Stimulated activated CD4-positive, alpha-beta T cell treated with anti-CD3 and anti-CD28 coated beads, Interleukin-15, amount 100 ng/mL, for 1 hour (primary cell): ENCODE results near the gene AKAP13.
A peak's percentile ranks its signal among the peaks of the same experiment; 100 is the strongest.
"Not testable (repeated sequence)": the region's sequence is repeated elsewhere in the genome, so short reads cannot be mapped to it uniquely, and the experiment has no call there.

Source experiments
- DNase-seq, 2 donors: peaks; one replicate each; pipeline ENCODE4 v3.0.0-alpha.2; 2020; ENCODE audit warnings: low read depth in 1 of 2, low spot score in 1 of 2

Gene AKAP13

DNA sequence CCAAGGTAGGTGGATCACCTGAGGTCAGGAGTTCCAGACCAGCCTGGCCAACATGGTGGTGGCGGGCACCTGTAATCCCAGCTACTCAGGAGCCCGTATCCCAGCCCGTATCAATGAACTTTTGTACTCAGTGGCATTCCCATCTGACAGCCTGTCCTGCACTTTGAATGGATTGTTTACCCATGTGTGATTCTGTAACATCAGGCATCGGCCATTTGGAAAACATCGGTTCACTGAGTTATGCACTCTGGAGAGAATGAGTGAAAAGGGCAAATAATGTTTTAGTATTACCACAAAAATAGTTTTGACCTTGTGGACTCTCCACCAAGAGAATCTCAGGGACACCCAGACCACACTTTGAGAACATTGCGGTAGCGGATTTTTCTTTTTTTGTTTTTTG lies 400.7 kb downstream of the AKAP13 start:
- no peak for DNase-seq

GRCh38 chr15:85782064-85782463 lies 401.7 kb downstream of the AKAP13 start:
- DNase-seq: no peak

- no peak for DNase-seq
Measured at GRCh38 chr15:85785887-85786780, 405.7 kb downstream of the AKAP13 start.

DNA sequence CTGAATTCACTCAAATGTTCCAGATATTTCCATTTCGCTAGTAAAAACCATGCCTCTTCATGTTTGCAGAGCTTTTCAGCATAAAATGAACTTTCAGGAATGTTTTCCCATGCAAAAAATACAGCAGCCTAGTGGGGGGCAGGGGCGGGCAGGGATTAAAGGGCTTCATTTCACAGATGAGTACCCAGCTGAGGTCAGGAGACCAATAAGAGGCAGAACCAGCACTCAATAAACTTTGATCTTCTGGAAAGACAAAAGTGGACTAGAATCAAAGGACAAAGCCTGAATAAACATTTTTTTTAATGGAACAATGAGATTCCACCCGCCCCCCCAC lies 406.3 kb downstream of the AKAP13 start:
- no peak for DNase-seq

DNA sequence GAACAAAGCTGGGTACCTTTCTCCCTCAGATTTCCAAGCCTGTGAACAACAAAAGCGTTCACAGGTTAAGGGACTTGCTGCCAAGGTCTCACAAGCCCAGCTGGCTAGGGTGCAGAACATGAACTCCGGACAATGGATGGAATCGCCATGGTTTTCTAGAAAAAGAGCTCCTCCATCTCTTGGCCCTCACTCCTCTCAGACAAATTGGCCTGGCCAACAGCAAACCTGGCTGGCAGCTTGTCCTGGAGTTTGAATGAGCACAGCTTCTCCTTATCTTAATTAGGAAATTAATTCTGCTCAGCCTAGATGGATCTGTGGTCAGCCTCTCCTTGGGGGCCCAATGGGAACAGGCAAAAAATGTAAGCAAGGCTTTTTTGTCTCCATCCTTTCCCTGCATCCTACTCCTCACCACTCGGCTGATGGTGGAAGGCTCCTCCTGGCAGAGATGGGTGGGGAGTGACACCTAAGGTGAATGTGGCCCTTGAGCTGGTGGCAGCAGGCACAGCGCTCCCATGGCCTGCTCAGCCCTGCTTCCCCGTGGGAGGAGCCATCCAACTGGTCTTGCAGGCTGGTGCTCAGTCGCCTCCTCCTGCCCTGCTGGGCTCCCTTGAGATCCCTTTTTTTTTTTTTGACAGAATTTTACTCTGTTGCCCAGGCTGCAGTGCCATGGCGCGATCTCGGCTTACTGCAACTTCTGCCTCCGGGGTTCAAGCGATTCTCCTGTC lies 408.5 kb downstream of the AKAP13 start:
- no peak for DNase-seq

GRCh38 chr15:85789496-85789875 lies 409.1 kb downstream of the AKAP13 start:
- DNase-seq: no peak

DNA sequence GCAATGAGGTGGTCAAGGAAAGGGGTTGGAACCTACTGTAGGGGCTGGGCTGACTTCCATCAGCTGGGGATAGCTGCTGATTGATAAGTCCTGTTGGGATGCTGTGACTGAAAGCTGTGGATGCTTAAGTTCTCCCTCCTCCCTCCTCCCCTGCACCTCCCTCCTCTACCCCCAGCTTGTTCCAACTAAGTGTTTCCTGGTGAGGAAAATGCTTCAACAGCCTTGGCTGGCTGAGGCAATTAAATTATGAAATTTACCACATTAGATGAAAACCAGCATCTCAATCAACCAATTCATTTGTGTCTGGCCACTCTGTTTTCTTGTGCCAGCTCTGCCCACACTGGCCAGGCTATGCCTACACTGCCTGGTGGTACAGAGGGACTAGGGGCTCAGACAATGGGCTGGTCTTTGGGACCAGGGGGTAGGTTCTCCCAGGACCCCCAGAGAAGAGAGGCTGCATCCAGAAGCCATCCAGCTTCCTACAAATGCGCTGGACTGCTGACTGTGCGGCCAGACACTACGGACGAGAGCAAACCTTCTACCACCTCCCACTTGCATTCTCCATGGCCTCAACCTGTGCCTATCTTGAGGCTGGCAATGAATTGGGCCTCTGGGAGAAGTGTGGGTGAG lies 411.8 kb downstream of the AKAP13 start:
- DNase-seq: no peak

DNA sequence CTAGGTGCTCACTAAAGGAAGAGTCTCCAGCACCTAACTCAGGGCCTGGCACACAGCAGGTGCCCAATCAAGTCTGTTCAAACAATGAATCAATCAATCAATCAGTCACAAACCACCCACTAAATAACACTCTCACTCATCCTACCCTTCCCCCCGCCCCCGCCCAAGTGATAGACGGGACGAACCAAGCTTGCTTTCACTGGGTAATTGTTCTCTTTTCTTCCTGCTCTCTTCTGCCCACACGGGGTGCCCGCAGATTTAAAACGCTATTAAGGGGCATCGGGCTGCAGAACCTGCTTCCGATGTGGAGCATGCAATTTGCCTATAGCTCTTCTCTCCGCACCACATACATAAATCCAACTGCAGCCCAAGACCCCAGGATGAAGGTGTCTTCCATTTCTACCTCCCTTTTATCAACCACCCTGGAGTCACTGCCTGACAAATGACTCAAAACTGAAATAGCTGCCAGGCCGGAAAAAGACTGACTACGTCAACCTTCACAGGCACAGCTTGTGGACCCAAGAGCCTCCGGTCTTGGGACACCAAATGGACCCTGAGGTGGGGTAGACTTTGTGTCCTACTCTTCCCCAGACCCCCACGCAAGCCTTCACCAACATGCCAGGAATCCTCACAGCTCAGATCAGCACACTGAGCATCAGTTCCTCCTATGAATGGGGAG lies 412.6 kb downstream of the AKAP13 start:
- DNase-seq: no peak

DNA sequence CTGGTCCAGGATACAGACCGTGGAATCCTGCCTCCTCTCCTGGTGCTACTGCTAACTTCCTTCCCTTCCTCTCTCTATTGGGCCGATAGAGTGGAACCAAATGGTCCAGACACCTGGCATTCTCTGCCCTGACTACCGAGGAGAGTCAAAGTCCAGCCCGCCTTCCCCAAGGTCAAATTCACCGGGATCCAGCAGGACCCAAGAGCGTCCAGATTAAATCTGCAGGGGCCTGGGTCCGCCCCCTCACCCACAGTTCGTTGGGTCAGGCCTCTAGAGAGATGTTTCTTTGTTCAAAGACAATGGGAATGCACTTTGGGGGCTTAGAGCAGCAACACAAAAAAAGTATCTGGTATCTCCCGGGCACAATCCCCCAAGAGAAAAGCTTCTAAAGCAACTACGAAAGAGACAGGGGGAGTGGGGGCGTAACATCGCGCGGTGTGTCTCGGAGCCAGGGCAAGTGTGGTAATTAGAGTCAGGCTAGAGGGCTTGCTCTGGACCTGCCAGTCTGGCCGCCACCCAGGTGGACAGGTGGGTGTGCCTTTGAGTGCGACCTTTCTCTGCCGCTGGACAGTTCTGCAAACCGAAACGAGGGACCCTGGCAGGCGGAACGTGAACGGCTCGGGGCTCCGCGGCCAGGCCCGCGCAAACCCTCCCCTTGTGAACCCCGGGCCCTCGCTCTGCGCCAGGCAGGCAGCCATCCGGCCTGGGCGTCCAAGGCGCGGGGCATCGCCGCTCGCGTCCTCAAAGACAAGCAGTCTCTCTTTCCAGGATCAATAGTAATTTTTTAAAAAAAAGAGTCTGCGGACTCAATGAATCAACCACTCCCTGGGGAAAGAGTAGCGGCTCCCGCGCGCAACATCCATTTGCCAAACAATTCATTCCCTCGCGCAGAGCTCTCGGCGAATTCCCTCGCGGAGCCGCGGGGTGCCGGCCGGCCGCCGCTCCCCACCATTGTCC lies 413.5 kb downstream of the AKAP13 start:
- peak in 1 of 2 donors; percentile 16 for DNase-seq

- peak; percentile 82 to 85 for DNase-seq
Measured at GRCh38 chr15:85794598-85795336, 414.4 kb downstream of the AKAP13 start, which contains the start of gene KLHL25. KLHL25 (minus strand) TSS chr15:85794925; CDS start chr15:85769810, 25,115 bp downstream.

DNA sequence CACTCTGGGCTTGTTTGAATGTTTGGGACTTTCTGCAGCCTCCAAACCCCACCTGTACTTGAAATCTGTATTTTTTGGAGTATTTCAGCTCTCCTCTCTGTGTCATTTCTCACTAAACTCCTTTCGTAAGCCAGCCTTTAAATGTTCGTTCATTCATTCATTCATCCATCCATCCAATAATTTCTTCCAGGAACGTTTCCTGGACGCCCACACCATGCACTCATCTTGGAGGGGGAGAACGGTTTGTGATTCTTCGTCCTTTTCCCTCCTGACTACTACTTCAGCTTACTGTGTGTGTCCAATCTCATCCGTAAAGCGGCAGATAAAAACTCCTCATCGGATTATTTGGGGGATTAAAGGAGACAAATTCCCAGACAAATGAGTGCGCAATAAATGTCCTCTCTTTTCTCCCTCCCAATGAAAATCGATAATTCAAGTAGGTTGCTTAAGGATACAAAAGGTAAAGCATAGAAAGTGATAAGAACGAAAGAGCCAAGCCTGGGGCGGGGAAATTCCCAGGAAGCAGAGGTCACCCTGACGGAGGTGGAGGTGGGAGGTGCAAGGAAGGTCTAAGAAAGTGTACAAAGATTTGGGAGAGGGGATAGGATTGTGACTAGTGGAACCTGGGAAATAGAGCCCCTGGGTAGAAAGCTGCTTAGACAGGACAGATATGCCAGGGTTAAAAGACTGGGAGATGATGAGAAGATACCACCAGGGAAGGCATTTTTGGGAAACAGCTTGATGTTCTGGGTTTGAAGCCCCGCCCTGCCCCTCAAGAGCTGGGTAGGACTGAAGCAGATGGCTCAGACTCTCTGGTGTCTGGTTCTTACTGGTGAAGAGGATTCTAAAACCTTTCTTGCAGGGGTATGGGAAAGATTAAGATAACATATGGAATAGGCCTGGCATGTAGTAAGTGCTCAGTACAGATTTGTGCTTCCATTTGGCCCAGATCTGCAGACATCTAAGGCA lies 415.2 kb downstream of the AKAP13 start:
- DNase-seq: no peak

GRCh38 chr15:85796371-85796770 lies 416.0 kb downstream of the AKAP13 start:
- DNase-seq: not testable (repeated sequence)
